ENCODE measurements around the gene ASIC4. TPM values are rescaled to one million over a fixed set of nuclear protein-coding genes. Genes with fewer than 3 reads are reported as not detected.

Gene ASIC4
- total RNA-seq, 1 experiment from 2014 or later = 2.1 TPM

DNA sequence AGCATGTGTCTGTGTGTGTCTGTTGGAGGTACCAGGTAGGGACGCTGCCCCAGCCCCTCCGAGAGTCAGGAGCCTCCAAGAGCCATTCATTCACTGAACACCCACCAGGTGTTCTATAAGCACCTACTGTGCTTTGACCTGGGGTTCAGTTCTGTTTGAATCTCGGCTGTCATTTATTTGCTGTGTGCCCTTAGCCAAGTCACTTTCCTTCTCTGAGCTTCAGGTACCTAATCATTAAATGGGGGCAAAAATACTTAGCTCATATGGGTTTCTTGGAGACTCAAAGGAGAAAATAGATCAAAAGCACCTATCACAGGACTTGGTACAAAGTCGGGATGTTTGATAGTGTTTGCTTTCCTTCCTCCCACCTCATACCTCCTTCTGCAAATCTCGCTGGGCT lies 13.2 kb downstream of the ASIC4 start:
- Histone ChIP-seq H3K79me2 (ENCODE audit: insufficient read depth, low read length) (no peaks in the 10 kb centered on the region), H3K27me3 (ENCODE audit: insufficient read depth, low read length) (no peaks in the 10 kb centered on the region), H3K9me2 (ENCODE audit: insufficient read depth) (no peaks in the 10 kb centered on the region), H4K20me1 (ENCODE audit: insufficient read depth) (no peaks in the 10 kb centered on the region), H3K4me2 (ENCODE audit: low read length) (no peak overlapping the region), H3K4me3 (replicated peaks in 1 of 2; ENCODE audit: low read depth in 1 of 2, low read length in 2 of 2) (no peak overlapping the region), H3K9me3 (ENCODE audit: control insufficient read depth in 1 of 2, insufficient read depth in 1 of 2, low read depth in 1 of 2, low read length in 2 of 2) (no peaks in the 10 kb centered on the region), H3K27ac (ENCODE audit: low read depth, low read length) (no peak overlapping the region), H3K4me1 (ENCODE audit: control insufficient read depth in 1 of 2, insufficient read depth in 2 of 2, low read length in 2 of 2) (peaks cover 20 to 52% of the 10 kb centered on the region in 2 experiments), H3K9ac (ENCODE audit: low read length) (no peak overlapping the region), H3K36me3 (ENCODE audit: control insufficient read depth in 1 of 2, insufficient read depth in 2 of 2, low read length in 2 of 2) (no peaks in the 10 kb centered on the region), H2AFZ (ENCODE audit: low read depth, low read length, poor library complexity, severe bottlenecking) (no peak overlapping the region)
- TF ChIP-seq RAD21 (IDR thresholded peaks at IDR 0.05; ENCODE audit: low read depth) (no peak), EZH2 (IDR thresholded peaks at IDR 0.05) (no peak), POLR2A (IDR thresholded peaks at IDR 0.05; ENCODE audit: borderline replicate concordance, extremely low read depth, insufficient read depth, insufficient read length) (no peak), TCF7L2 (IDR thresholded peaks at IDR 0.05; ENCODE audit: borderline replicate concordance, extremely low read depth, insufficient read depth, insufficient read length) (no peak), SRF (IDR thresholded peaks at IDR 0.05; ENCODE audit: low read depth) (no peak), EZH2phosphoT487 (IDR thresholded peaks at IDR 0.05; ENCODE audit: borderline replicate concordance) (no peak), ZFX (IDR thresholded peaks at IDR 0.05) (no peak), FOSL1 (IDR thresholded peaks at IDR 0.05; ENCODE audit: low read depth) (no peak), YY1 (IDR thresholded peaks at IDR 0.05; ENCODE audit: extremely low read depth, insufficient replicate concordance, low read depth, low read length) (no peak), CEBPB (IDR thresholded peaks at IDR 0.05; ENCODE audit: low read depth) (no peak), ZNF274 (IDR thresholded peaks at IDR 0.05; ENCODE audit: low read depth, low read length) (no peak)
- TF ChIP-seq, protein P1, sequence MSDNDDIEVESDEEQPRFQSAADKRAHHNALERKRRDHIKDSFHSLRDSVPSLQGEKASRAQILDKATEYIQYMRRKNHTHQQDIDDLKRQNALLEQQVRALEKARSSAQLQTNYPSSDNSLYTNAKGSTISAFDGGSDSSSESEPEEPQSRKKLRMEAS (IDR thresholded peaks at IDR 0.05) = no peak
- TF ChIP-seq, protein P2, sequence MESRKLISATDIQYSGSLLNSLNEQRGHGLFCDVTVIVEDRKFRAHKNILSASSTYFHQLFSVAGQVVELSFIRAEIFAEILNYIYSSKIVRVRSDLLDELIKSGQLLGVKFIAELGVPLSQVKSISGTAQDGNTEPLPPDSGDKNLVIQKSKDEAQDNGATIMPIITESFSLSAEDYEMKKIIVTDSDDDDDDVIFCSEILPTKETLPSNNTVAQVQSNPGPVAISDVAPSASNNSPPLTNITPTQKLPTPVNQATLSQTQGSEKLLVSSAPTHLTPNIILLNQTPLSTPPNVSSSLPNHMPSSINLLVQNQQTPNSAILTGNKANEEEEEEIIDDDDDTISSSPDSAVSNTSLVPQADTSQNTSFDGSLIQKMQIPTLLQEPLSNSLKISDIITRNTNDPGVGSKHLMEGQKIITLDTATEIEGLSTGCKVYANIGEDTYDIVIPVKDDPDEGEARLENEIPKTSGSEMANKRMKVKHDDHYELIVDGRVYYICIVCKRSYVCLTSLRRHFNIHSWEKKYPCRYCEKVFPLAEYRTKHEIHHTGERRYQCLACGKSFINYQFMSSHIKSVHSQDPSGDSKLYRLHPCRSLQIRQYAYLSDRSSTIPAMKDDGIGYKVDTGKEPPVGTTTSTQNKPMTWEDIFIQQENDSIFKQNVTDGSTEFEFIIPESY (IDR thresholded peaks at IDR 0.05; ENCODE audit: extremely low read depth, insufficient replicate concordance, low read length) = no peak
- no TSS peak for BruUV-seq (replicated peaks)
- ATAC-seq = no peak
- intact Hi-C loops (cut with micrococcal nuclease) = no loop called here
- ChIA-PET POLR2A (interaction anchor here (1.4 kb wide), 1 partner anchor 30 kb away, joined by 3 read pairs; no protein-coding TSS in a partner anchor), RAD21 (ENCODE audit: low non-redundant PET in 1 of 2, low total read pairs in 2 of 2, uncharacterized antibody in 2 of 2, unreplicated experiment in 2 of 2) (no interaction called here), CTCF (interaction anchor here (0.7 to 7.7 kb wide), 6 partner anchors 17 to 232 kb away, joined by 3 to 109 read pairs (median 40); partner anchors contain the start of genes DNPEP and GMPPA)
- DNase-seq (ENCODE audit: low read depth, low spot score) = no peak
